Uterus (tissue), 2 donors: ENCODE results near the gene DMD.

Source experiments
- CTCF ChIP-seq, 4 experiments: fragments of 200-600 bp in 2 of 4; fragments of 450-650 bp in 2 of 4; sonication (generic) in 2 of 4; IDR thresholded peaks; one replicate each; pipeline ENCODE4 v1.5.1; 2016 to 2019; ENCODE audit warnings: antibody characterized with exemption in 4 of 4, mild to moderate bottlenecking in 2 of 4, moderate library complexity in 1 of 4
- POLR2A ChIP-seq, 2 donors: fragments of 450-650 bp; IDR thresholded peaks; one replicate each; pipeline ENCODE4 v1.6.1; 2016; ENCODE audit warnings: antibody characterized with exemption in 2 of 2, mild to moderate bottlenecking in 1 of 2, moderate library complexity in 1 of 2

GRCh38 chrX:31074522-31074921 lies 2136.8 kb downstream of the DMD start:
- TF ChIP-seq CTCF (IDR thresholded peaks at IDR 0.05), result no peak
- no peak for TF ChIP-seq POLR2A (IDR thresholded peaks at IDR 0.05)
